AG09319 (cell line): ENCODE data around the gene PER3.

ENCODE experiments used
- DNase-seq: peaks from one replicate; pipeline ENCODE4 v3.0.0-alpha.2; 2010; ENCODE audit warnings: low read depth; ENCODE audit errors: extremely low read depth
- TF ChIP-seq, protein P1 (sequence below): IDR thresholded peaks from 2 replicates; pipeline ENCODE4 v1.5.1; 2011; ENCODE audit warnings: low read depth, mild to moderate bottlenecking, inconsistent platforms, low read length, moderate library complexity

Gene PER3

DNA sequence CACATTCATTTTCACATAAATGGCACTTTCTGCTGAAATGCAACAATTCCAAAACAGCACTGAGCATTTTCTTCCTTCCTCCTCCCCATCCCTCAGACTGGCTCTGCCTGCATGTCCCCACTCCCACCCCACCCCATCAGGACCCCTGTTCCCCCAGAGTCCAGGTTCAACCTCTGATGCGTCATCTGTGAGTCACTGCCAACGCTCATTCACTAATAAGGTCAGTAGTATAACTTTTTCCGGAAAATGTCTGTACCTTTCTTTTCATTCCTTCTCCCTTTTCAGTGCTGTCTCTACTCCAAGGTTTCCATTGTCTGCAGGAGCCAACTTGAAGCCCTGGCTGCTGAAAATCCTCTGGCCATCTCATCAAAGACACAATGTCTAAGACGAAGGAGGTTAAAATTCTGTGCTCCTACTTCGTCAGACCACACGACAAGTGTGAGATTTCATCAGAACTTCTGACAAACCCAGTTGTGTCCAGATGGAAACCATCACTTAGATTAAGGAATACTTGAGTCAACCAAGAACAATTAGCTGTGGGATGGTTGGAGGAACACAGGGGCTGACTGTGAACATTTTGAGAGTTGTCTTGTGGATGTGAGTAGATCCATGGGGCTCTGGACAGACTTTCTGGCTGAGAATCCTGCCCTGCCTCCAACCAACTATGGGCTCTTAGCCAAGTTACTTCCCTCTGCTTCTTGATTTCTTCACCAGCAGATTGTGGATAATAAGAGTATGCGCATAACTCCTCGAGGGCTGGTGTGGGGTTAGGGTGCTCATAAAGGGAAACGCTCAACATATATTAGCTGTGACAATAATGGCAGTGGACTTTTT, 104.4 kb downstream of the PER3 start:
- TF ChIP-seq, protein P1, sequence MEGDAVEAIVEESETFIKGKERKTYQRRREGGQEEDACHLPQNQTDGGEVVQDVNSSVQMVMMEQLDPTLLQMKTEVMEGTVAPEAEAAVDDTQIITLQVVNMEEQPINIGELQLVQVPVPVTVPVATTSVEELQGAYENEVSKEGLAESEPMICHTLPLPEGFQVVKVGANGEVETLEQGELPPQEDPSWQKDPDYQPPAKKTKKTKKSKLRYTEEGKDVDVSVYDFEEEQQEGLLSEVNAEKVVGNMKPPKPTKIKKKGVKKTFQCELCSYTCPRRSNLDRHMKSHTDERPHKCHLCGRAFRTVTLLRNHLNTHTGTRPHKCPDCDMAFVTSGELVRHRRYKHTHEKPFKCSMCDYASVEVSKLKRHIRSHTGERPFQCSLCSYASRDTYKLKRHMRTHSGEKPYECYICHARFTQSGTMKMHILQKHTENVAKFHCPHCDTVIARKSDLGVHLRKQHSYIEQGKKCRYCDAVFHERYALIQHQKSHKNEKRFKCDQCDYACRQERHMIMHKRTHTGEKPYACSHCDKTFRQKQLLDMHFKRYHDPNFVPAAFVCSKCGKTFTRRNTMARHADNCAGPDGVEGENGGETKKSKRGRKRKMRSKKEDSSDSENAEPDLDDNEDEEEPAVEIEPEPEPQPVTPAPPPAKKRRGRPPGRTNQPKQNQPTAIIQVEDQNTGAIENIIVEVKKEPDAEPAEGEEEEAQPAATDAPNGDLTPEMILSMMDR, result no peak

DNA sequence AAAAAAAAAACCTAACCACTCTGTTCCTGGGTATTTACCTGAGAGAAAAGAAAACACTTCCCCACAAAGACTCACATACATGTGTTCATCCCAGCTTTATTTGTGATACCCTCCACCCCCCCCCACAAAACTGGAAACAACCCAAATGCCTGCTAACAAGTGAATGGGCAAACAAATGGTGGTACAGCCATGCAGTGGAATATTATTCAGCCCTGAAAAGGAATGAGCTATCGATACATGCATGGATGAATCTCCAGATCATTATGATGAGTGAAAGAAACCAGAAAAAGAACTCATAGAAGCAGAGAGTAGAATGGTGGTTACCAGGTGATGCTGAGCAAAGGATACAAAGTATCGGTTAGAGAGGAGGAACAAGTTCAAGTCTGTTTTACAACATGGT, 106.8 kb downstream of the PER3 start:
- DNase-seq, result no peak
- TF ChIP-seq, protein P1, result no peak

More for the DNA sequence above, 104.4 kb downstream of the PER3 start:
- no peak for DNase-seq

DNA sequence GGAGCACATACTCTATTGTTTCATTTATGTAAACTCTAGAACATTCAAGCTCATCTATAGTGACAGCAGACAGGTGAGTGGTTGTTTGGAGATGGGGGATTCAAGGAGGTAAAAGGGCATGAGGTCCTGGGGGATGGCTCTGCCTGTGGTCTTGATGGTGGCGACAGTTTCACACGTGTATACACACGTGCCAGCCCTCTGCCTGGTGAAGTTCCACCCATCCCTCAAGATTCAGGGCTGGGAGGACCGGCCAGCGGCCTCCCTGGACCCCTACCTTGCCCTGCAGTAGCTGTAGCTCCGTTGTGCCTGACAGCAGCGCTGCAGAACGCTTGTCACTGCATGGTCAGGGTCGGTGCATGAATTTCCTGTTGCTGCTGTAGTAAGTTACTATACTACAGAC, 107.7 kb downstream of the PER3 start:
- TF ChIP-seq, protein P1, result no peak
- no peak for DNase-seq

DNA sequence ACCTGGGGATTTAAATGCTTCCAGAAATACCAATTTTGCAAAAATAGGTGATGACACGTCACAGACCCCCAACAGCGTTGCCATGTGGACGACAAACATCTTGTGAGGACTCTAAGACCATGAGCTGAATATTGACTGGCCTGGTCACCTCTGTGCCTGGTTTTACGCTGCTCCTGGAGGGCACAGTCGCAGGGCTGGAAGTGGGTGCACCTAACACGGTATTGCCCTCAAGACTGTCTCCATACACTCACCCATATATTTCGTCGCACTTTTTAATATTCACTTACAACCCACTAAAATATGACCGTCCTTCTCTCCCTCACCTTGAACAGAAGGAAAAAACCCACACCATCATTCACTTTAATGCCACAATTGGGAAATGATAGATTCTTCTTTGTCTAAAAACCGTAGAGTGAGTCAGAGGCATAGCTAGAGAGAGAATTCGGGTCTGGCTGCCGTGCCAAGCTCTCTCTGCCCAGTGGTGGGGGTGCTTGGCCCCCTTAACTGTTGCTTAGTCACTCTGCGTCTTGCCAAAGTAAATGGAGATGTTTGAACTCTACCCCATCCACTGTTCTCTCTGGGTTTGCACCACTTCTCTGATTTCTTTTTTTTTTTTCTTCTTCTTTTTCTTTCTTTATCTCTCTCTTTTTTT, 109.6 kb downstream of the PER3 start:
- DNase-seq, result peak; percentile 43
- TF ChIP-seq, protein P1, result no peak
